ENCODE measurements around the gene CFAP46.

DNA sequence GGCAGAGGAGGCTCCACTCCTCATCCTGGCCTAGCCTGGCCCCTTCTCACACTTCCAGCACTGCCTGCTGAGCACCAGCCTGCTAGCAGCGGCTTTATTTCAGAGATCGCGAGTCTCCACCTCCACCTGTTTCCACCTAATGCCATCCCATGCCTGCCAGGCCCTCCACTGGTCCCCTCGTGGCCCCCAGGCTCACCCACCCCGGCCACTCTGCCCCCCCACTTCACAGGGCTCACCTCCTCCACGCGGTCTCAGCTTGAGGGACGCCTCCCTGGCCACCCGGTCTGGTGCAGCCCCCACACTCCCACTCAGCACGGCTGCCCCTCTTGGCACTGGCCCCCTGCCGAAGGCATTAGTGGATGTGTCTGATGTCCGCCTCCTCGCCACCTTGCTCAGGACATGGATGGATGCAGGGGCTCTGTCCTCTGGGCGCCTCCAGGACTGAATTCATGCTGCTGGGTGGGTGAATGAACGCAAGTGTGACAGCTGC is 152.7 kb downstream of the CFAP46 start:
- TF ChIP-seq CTCF (IDR thresholded peaks at IDR 0.05) (no peak), TCF7L2 (IDR thresholded peaks at IDR 0.05; ENCODE audit: low read depth, low read length) (no peak), POLR2AphosphoS5 (IDR thresholded peaks at IDR 0.05; ENCODE audit: low read depth, low read length) (no peak), REST (IDR thresholded peaks at IDR 0.05; ENCODE audit: insufficient read depth in 1 of 2, low read depth in 2 of 2, low read length in 1 of 2) (no peak), SIN3A (IDR thresholded peaks at IDR 0.05; ENCODE audit: borderline replicate concordance, insufficient read depth, low read depth, low read length) (no peak)

All from Panc1 (cell line).